ENCODE measurements around the gene TTC7B.

DNA sequence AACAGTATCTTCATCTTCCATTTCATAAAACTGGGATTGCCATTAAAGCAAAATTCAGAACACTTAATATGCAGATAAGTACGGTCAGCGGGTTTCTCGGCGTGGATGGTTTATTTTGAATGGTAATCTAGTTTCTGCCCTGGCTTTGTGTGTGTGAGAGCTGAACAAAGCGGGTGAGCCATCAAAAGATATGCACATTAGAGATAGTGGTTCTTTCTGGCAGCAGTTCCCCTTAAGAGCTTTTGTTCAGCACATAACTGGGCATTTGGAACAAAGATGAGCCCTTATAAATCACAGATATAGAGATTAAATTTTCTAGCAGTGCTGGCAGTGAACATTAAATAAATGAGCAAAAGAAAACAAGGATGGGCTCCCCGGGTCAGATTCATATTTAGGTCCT is 211.9 kb downstream of the TTC7B start:
- TF ChIP-seq, protein P1, sequence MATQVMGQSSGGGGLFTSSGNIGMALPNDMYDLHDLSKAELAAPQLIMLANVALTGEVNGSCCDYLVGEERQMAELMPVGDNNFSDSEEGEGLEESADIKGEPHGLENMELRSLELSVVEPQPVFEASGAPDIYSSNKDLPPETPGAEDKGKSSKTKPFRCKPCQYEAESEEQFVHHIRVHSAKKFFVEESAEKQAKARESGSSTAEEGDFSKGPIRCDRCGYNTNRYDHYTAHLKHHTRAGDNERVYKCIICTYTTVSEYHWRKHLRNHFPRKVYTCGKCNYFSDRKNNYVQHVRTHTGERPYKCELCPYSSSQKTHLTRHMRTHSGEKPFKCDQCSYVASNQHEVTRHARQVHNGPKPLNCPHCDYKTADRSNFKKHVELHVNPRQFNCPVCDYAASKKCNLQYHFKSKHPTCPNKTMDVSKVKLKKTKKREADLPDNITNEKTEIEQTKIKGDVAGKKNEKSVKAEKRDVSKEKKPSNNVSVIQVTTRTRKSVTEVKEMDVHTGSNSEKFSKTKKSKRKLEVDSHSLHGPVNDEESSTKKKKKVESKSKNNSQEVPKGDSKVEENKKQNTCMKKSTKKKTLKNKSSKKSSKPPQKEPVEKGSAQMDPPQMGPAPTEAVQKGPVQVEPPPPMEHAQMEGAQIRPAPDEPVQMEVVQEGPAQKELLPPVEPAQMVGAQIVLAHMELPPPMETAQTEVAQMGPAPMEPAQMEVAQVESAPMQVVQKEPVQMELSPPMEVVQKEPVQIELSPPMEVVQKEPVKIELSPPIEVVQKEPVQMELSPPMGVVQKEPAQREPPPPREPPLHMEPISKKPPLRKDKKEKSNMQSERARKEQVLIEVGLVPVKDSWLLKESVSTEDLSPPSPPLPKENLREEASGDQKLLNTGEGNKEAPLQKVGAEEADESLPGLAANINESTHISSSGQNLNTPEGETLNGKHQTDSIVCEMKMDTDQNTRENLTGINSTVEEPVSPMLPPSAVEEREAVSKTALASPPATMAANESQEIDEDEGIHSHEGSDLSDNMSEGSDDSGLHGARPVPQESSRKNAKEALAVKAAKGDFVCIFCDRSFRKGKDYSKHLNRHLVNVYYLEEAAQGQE (IDR thresholded peaks at IDR 0.05; ENCODE audit: borderline replicate concordance) = no peak
- TF ChIP-seq, protein P2, sequence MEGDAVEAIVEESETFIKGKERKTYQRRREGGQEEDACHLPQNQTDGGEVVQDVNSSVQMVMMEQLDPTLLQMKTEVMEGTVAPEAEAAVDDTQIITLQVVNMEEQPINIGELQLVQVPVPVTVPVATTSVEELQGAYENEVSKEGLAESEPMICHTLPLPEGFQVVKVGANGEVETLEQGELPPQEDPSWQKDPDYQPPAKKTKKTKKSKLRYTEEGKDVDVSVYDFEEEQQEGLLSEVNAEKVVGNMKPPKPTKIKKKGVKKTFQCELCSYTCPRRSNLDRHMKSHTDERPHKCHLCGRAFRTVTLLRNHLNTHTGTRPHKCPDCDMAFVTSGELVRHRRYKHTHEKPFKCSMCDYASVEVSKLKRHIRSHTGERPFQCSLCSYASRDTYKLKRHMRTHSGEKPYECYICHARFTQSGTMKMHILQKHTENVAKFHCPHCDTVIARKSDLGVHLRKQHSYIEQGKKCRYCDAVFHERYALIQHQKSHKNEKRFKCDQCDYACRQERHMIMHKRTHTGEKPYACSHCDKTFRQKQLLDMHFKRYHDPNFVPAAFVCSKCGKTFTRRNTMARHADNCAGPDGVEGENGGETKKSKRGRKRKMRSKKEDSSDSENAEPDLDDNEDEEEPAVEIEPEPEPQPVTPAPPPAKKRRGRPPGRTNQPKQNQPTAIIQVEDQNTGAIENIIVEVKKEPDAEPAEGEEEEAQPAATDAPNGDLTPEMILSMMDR (IDR thresholded peaks at IDR 0.05; ENCODE audit: poor library complexity, severe bottlenecking) = no peak
- TF ChIP-seq RAD21 (conservative IDR thresholded peaks at IDR 0.05) (no peak), POLR2AphosphoS5 (IDR thresholded peaks at IDR 0.05) (no peak), MXI1 (conservative IDR thresholded peaks at IDR 0.05; ENCODE audit: poor library complexity, severe bottlenecking) (no peak), SMC3 (conservative IDR thresholded peaks at IDR 0.05; ENCODE audit: poor library complexity) (no peak), TAF1 (IDR thresholded peaks at IDR 0.05; ENCODE audit: low read depth) (no peak), EZH2 (IDR thresholded peaks at IDR 0.05; ENCODE audit: borderline replicate concordance, insufficient read depth, low read length, poor library complexity, severe bottlenecking) (no peak)
